Astrocyte of the cerebellum (primary cell): ENCODE results near the gene TMEM109.

Source experiments
- DNase-seq: peaks from one replicate; pipeline ENCODE4 v3.0.0-alpha.2; 2011; ENCODE audit warnings: low read depth
- H3K4me3 ChIP-seq: 2 replicates; pipeline ENCODE4 v1.5.1; 2011; ENCODE audit warnings: mild to moderate bottlenecking, low read depth, low read length, moderate library complexity
- CTCF ChIP-seq: IDR thresholded peaks from 2 replicates; pipeline ENCODE4 v1.5.1; 2012; ENCODE audit warnings: low read length, low read depth, moderate library complexity, mild to moderate bottlenecking; ENCODE audit errors: missing control alignments
- in situ Hi-C: cut with HindIII; loops from 2 replicates; pipeline ENCODE4 v1.10.0; 2017; ENCODE audit warnings: low sequenced_read_pairs

Gene TMEM109

GRCh38 chr11:60895687-60896086 lies 18.3 kb upstream of the TMEM109 start:
- no peak for TF ChIP-seq CTCF
- no peak overlapping the region for H3K4me3 ChIP-seq
- DNase-seq, result no peak
- in situ Hi-C loops, result loop anchor here (5.0 kb wide), 1 partner anchor 38 kb away; the partner anchor contains the start of gene PTGDR2

- in situ Hi-C loops, result loop anchor here (5.0 kb wide), 1 partner anchor 40 kb away; the partner anchor contains the start of gene PTGDR2
- H3K4me3 ChIP-seq, result no peak overlapping the region
- no peak for TF ChIP-seq CTCF
- DNase-seq, result no peak
Observed at GRCh38 chr11:60897496-60897895, 16.5 kb upstream of the TMEM109 start.

- in situ Hi-C loops, result loop anchor here (5.0 kb wide), 1 partner anchor 42 kb away; the partner anchor contains the start of gene PTGDR2
- TF ChIP-seq CTCF, result peak; percentile 97
- no peak for DNase-seq
- no peak overlapping the region for H3K4me3 ChIP-seq
Observed at GRCh38 chr11:60899046-60899936, 14.7 kb upstream of the TMEM109 start.

- in situ Hi-C loops, result loop anchor here (5.0 kb wide), 1 partner anchor 43 kb away; the partner anchor contains the start of gene PTGDR2
- H3K4me3 ChIP-seq, result no peak overlapping the region
- TF ChIP-seq CTCF, result no peak
- DNase-seq, result no peak
Observed at GRCh38 chr11:60899977-60900376, 14.0 kb upstream of the TMEM109 start.

GRCh38 chr11:60900673-60901404 lies 13.1 kb upstream of the TMEM109 start:
- peak; percentile 69 for DNase-seq
- in situ Hi-C loops, result no loop called here
- TF ChIP-seq CTCF, result peak; percentile 4
- no peak overlapping the region for H3K4me3 ChIP-seq

- no peak for TF ChIP-seq CTCF
- DNase-seq, result no peak
- in situ Hi-C loops, result no loop called here
- H3K4me3 ChIP-seq, result no peak overlapping the region
Observed at GRCh38 chr11:60902625-60903024, 11.3 kb upstream of the TMEM109 start.
